ENCODE results near the gene HRH2.

DNA sequence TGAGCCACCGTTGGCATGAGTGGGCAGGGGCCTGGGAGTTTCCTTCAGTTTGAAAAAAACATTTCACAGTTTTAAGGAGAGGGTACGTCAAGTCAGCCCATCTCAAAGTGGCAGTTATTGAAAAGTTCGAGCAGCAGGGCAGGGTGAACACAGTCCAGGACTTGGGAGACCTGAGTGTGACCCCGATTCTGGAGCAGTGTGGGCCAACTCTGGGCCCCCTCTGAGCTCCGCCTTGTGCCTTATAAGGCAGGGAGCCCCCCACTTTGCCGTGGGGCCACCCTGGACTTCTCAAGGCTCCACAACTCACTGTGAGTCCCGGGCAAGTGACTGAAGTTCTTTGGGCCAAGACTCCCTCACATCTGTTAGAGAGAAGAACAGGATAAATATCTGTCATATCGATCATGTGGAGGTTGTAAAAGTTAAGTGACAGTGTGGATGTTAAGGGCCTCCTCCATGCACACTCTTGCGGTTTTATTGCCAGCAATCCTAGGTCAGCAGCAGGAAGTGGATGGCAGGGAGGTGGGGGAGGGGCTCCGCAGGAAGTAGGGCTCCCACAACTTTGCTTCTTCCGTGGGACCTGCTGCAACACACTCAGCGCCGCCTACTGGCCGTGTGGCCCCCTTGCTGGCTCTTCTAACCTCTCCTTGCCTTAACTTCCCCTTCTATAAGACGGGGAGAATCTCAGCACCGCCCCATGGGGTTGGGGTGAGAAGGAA is 38.4 kb downstream of the HRH2 start:
- TF ChIP-seq POLR2A (IDR thresholded peaks at IDR 0.05) = no peak
- TF ChIP-seq, protein P1, sequence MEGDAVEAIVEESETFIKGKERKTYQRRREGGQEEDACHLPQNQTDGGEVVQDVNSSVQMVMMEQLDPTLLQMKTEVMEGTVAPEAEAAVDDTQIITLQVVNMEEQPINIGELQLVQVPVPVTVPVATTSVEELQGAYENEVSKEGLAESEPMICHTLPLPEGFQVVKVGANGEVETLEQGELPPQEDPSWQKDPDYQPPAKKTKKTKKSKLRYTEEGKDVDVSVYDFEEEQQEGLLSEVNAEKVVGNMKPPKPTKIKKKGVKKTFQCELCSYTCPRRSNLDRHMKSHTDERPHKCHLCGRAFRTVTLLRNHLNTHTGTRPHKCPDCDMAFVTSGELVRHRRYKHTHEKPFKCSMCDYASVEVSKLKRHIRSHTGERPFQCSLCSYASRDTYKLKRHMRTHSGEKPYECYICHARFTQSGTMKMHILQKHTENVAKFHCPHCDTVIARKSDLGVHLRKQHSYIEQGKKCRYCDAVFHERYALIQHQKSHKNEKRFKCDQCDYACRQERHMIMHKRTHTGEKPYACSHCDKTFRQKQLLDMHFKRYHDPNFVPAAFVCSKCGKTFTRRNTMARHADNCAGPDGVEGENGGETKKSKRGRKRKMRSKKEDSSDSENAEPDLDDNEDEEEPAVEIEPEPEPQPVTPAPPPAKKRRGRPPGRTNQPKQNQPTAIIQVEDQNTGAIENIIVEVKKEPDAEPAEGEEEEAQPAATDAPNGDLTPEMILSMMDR (IDR thresholded peaks at IDR 0.05) = peak in 4 of 6 experiments; percentile 34 to 62 (median 40)

Measured in esophagus squamous epithelium (tissue), 4 donors.